ENCODE measurements around the gene NSD1.
"Not testable (repeated sequence)": the region's sequence is repeated elsewhere in the genome, so short reads cannot be mapped to it uniquely, and the experiment has no call there.

Gene NSD1

DNA sequence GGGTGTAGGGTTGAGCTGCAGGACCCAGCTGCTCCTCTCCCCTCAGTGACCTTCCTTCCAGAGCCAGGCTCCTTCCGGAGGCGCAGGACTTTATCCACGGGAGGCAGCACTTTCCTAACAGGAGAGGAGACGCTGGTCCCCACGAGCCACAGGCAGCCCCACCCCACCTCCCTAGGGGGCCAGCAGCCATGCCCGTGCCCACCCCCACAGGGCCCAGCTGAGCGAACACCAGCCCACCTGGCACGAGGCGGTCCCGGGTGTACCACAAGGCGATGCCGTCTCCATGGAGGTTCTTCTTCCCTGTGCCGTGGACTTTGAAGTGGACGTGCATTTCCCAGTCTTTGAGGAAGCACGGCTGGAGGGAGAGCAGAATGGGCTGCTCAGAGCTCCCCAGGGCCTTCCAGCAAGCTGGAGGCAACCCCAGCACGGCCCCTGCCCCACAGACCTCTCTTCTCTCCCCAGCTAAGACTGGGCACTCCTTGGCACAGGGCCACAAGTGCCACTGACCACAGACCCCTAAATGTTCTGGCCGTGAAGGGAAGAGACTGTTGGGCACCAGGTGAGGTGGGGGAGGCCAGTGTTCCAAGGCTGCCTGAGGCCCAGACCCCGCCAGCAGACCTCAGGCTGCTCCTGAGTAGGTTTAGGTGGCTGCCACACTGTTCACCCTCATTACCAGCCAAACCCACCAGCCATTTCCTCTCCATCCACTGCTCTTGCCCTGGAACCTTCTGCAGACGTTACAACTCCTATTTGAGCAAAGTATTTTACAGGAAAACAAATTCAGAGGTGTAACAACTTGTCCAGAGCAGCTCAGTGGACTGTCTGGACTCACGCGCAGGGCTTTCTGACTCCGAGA is 204.9 kb downstream of the NSD1 start:
- H3K4me3 Mint-ChIP-seq: no peak overlapping the region
- no peak overlapping the region for H3K27ac Mint-ChIP-seq
- peaks cover 85% of the 10 kb centered on the region for H3K36me3 Mint-ChIP-seq (ENCODE audit: low read depth)
- peaks cover 13% of the 10 kb centered on the region for H3K4me1 Mint-ChIP-seq (ENCODE audit: low read depth)
- no peaks in the 10 kb centered on the region for H3K9me3 Mint-ChIP-seq
- no peak for DNase-seq
- no peaks in the 10 kb centered on the region for H3K27me3 Mint-ChIP-seq

DNA sequence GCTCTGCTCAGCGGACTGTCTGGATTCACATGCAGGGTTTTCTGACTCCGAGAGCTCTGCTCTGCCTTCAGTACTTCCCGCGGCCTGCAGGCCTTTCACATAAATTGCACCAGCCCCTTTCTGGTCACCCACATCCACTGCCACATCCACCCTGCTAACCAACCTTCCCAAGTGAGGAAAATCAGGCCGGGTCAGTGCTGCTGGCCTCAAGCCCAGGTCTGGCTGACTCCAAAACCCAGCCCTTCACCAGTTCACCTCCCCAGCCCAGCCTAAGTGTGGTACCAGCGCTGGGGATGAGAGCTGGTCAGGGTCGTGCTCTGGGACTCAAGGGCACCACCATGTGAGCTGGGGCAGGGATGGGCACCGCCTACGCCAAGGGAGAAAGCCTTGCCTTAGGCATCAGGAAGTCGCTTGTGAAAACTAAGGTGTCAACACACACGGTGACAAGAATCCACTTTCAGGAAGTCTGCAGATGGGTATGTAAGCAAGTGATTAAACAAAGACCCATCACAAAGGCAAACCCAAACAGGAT is 205.6 kb downstream of the NSD1 start:
- Mint-ChIP-seq H3K27ac (no peak overlapping the region), H3K9me3 (no peaks in the 10 kb centered on the region), H3K36me3 (ENCODE audit: low read depth) (peaks cover 81% of the 10 kb centered on the region), H3K4me3 (no peak overlapping the region), H3K27me3 (no peaks in the 10 kb centered on the region), H3K4me1 (ENCODE audit: low read depth) (peaks cover 16% of the 10 kb centered on the region)
- no peak for DNase-seq

DNA sequence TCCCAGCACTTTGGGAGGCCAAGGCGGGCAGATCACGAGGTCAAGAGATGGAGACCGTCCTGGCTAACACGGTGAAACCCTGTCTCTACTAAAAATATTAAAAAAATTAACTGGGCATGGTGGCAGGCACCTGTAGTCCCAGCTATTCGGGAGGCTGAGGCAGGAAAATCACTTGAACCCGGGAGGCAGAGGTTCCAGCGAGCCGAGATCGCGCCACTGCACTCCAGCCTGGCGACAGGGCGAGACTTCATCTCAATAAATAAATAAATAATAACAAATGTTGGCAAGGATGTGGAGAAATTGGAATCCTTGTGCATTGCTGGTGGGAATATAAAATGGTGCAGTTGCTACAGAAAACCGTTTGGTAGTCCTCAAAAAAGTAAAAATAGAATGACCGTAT is 209.4 kb downstream of the NSD1 start:
- DNase-seq, H3K9me3 Mint-ChIP-seq, H3K4me3 Mint-ChIP-seq, H3K27ac Mint-ChIP-seq, H3K27me3 Mint-ChIP-seq: not testable (repeated sequence)
- Mint-ChIP-seq H3K36me3 (ENCODE audit: low read depth) (peaks cover 74% of the 10 kb centered on the region), H3K4me1 (ENCODE audit: low read depth) (peaks cover 38% of the 10 kb centered on the region)

DNA sequence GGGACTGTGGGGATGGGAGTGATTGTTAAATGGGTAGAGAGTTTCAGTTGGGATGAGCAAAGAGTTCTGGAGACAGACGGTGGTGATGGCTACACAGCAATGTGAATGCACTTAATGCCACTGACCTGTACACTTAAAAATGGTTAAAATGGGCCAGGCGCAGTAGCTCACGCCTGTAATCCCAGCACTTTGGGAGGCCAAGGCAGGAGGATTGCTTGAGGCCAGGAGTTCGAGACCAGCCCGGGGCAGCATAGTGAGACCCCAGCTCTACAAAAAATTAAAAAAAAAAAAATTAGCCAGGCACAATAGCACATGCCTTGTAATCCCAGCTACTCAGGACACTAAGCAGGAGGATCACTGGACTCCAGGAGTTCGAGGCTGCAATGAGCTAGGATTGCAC is 210.2 kb downstream of the NSD1 start:
- peaks cover 38% of the 10 kb centered on the region for H3K4me1 Mint-ChIP-seq (ENCODE audit: low read depth)
- peak overlapping the region; percentile 39 for H3K27ac Mint-ChIP-seq

GRCh38 chr5:177344891-177345290 is 211.3 kb downstream of the NSD1 start:
- H3K4me1 Mint-ChIP-seq (ENCODE audit: low read depth): peaks cover 43% of the 10 kb centered on the region
- H3K9me3 Mint-ChIP-seq: no peaks in the 10 kb centered on the region
- H3K27me3 Mint-ChIP-seq: no peaks in the 10 kb centered on the region

More for the DNA sequence above, 210.2 kb downstream of the NSD1 start:
- H3K27me3 Mint-ChIP-seq: no peaks in the 10 kb centered on the region
- H3K9me3 Mint-ChIP-seq: no peaks in the 10 kb centered on the region
- no peak overlapping the region for H3K4me3 Mint-ChIP-seq
- H3K36me3 Mint-ChIP-seq (ENCODE audit: low read depth): peaks cover 70% of the 10 kb centered on the region
- DNase-seq: no peak

DNA sequence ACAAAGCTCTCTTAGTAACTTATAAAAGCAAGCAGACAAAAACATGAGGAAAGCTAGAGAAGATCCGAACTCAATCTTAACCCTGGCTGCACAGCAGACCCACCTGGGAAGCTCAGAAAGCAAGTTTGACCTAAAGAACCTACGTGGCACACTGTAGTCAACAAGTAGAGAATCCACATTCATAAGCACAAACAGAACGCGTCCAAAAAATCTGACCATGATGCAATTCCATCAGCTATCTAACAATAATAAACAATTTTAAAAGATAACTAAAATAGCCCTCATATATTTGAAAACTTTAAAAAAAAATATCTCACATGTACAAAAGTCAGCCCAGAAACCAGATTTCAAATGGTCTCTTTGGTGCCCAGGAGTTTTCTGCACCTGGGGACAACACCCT is 213.2 kb downstream of the NSD1 start:
- no peak for DNase-seq
- Mint-ChIP-seq H3K9me3 (no peaks in the 10 kb centered on the region), H3K36me3 (ENCODE audit: low read depth) (peaks cover 71% of the 10 kb centered on the region), H3K27me3 (no peaks in the 10 kb centered on the region), H3K27ac (peak overlapping the region; percentile 73), H3K4me3 (no peak overlapping the region), H3K4me1 (ENCODE audit: low read depth) (peaks cover 49% of the 10 kb centered on the region)

More at GRCh38 chr5:177344891-177345290, 211.3 kb downstream of the NSD1 start:
- peaks cover 69% of the 10 kb centered on the region for H3K36me3 Mint-ChIP-seq (ENCODE audit: low read depth)
- no peak overlapping the region for H3K27ac Mint-ChIP-seq
- DNase-seq: no peak
- no peak overlapping the region for H3K4me3 Mint-ChIP-seq

DNA sequence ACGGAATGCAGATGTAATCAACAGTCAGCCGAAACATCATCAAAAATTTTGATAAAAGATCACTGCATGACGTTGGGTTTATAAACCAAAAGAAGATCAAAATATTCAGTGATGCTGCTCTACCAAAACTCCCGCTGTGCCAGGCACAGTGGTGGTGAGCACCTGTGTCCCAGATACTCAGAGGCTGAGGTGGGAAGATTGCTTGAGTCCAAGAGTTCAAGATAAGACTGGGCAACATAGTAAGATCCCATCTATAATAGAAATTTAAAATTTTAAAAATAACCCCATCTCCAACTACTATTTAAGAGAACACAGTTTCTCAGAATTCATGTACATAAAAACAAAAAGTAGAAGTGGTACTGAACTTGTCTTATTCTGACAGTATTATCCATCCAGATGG is 214.1 kb downstream of the NSD1 start:
- H3K27me3 Mint-ChIP-seq: no peaks in the 10 kb centered on the region
- DNase-seq: no peak
- H3K4me1 Mint-ChIP-seq (ENCODE audit: low read depth): peaks cover 53% of the 10 kb centered on the region
- H3K36me3 Mint-ChIP-seq (ENCODE audit: low read depth): peaks cover 65% of the 10 kb centered on the region
- peak overlapping the region; percentile 15 for H3K4me3 Mint-ChIP-seq
- H3K27ac Mint-ChIP-seq: peak overlapping the region; percentile 73
- no peaks in the 10 kb centered on the region for H3K9me3 Mint-ChIP-seq

DNA sequence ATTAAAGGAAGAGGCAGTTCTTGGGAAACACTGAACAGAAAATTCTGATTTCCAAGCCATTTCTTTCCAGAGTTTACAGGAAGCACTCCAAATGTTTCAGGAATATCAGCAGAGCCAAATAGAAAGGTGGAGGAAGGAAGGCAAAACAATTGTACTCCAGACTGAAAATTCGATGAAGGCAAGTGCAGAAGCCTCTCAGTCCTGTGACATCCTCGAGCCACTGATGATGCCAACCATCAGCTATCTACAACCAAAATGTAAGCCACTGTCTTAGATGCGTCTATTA is 215.7 kb downstream of the NSD1 start:
- Mint-ChIP-seq H3K36me3 (ENCODE audit: low read depth) (peaks cover 58% of the 10 kb centered on the region), H3K27ac (peak overlapping the region; percentile 100), H3K4me1 (ENCODE audit: low read depth) (peaks cover 48% of the 10 kb centered on the region), H3K27me3 (no peaks in the 10 kb centered on the region), H3K4me3 (peak overlapping the region; percentile 99), H3K9me3 (no peaks in the 10 kb centered on the region)
- DNase-seq: no peak

GRCh38 chr5:177349762-177350161 is 216.2 kb downstream of the NSD1 start:
- Mint-ChIP-seq H3K4me3 (peak overlapping the region; percentile 99), H3K27me3 (no peaks in the 10 kb centered on the region), H3K27ac (peak overlapping the region; percentile 100), H3K4me1 (ENCODE audit: low read depth) (peaks cover 53% of the 10 kb centered on the region), H3K36me3 (ENCODE audit: low read depth) (peaks cover 56% of the 10 kb centered on the region), H3K9me3 (no peaks in the 10 kb centered on the region)
- no peak for DNase-seq
